HEK293 (cell line): ENCODE measurements around the gene BICRA.
A peak's percentile ranks its signal among the peaks of the same experiment; 100 is the strongest.
"Not testable (repeated sequence)": the region's sequence is repeated elsewhere in the genome, so short reads cannot be mapped to it uniquely, and the experiment has no call there.

Source experiments
- CTCF ChIA-PET: fragments of 350-600 bp; formaldehyde crosslinking; extraction: SDS; loops from one replicate; lab custom pipeline; 2021; ENCODE audit warnings: antibody characterized with exemption; lab: Yijun Ruan, JAX
- POLR2A ChIA-PET: fragments of 300-600 bp; formaldehyde crosslinking; extraction: SDS; loops from one replicate; lab custom pipeline; 2020; ENCODE audit warnings: antibody characterized with exemption, inconsistent platforms; lab: Yijun Ruan, JAX
- H3K27ac ChIP-seq: fragments of 200-500 bp; sonication (Bioruptor generic); 2 replicates; pipeline ENCODE4 v1.5.1; 2014; ENCODE audit warnings: low read depth, low read length, control low read depth, inconsistent platforms; ENCODE audit errors: extremely low read depth
- H3K36me3 ChIP-seq, 2 experiments: fragments of 200-500 bp in 1 of 2; sonication (Bioruptor generic) in 1 of 2; 1 replicate in 1 of 2; 2 replicates in 1 of 2; pipeline ENCODE4 v1.5.1; 2014 to 2017; ENCODE audit warnings: inconsistent platforms in 2 of 2, low read length in 2 of 2; ENCODE audit not compliant: control insufficient read depth in 2 of 2, insufficient read depth in 1 of 2
- H3K4me1 ChIP-seq: fragments of 200-500 bp; sonication (Bioruptor generic); 2 replicates; pipeline ENCODE4 v1.5.1; 2014; ENCODE audit warnings: mild to moderate bottlenecking, low read length, inconsistent platforms; ENCODE audit not compliant: control insufficient read depth, insufficient read depth
- H3K4me3 ChIP-seq: 2 replicates; pipeline ENCODE4 v1.5.1; 2011; ENCODE audit warnings: low read depth, mild to moderate bottlenecking, control low read depth, low read length, moderate library complexity
- H3K9me3 ChIP-seq: fragments of 200-500 bp; sonication (Bioruptor generic); 2 replicates; pipeline ENCODE4 v1.5.1; 2014; ENCODE audit warnings: low read depth, low read length, inconsistent platforms; ENCODE audit not compliant: control insufficient read depth, insufficient read depth
- MZF1 ChIP-seq: fragments of 450-650 bp; formaldehyde crosslinking; IDR thresholded peaks from 2 replicates; pipeline ENCODE4 v1.5.1; 2017; ENCODE audit warnings: missing biosample characterization, missing genetic modification characterization, borderline replicate concordance
- RBAK ChIP-seq: fragments of 450-650 bp; formaldehyde crosslinking; IDR thresholded peaks from 2 replicates; pipeline ENCODE4 v1.5.1; 2016; ENCODE audit warnings: missing biosample characterization, missing genetic modification characterization
- SP3 ChIP-seq: fragments of 450-650 bp; formaldehyde crosslinking; IDR thresholded peaks from 2 replicates; pipeline ENCODE4 v1.5.1; 2016; ENCODE audit warnings: missing biosample characterization, missing genetic modification characterization
- ZBTB8A ChIP-seq: fragments of 450-650 bp; formaldehyde crosslinking; IDR thresholded peaks from 2 replicates; pipeline ENCODE4 v1.5.1; 2016; ENCODE audit warnings: missing biosample characterization, missing genetic modification characterization
- ZFP37 ChIP-seq: fragments of 450-650 bp; formaldehyde crosslinking; IDR thresholded peaks from 2 replicates; pipeline ENCODE4 v1.5.1; 2016; ENCODE audit warnings: missing biosample characterization, missing genetic modification characterization
- ZNF140 ChIP-seq: fragments of 450-650 bp; formaldehyde crosslinking; IDR thresholded peaks from 2 replicates; pipeline ENCODE4 v1.5.1; 2016; ENCODE audit warnings: missing biosample characterization, missing genetic modification characterization
- ZNF266 ChIP-seq: fragments of 450-650 bp; formaldehyde crosslinking; IDR thresholded peaks from 2 replicates; pipeline ENCODE4 v1.5.1; 2016; ENCODE audit warnings: missing biosample characterization, missing genetic modification characterization, low read depth
- ZNF394 ChIP-seq: fragments of 450-650 bp; formaldehyde crosslinking; IDR thresholded peaks from 2 replicates; pipeline ENCODE4 v1.5.1; 2016; ENCODE audit warnings: missing biosample characterization, missing genetic modification characterization, mild to moderate bottlenecking, moderate library complexity, borderline replicate concordance
- ZNF404 ChIP-seq: fragments of 450-650 bp; formaldehyde crosslinking; IDR thresholded peaks from 2 replicates; pipeline ENCODE4 v1.5.1; 2017; ENCODE audit warnings: missing biosample characterization, missing genetic modification characterization
- ZNF426 ChIP-seq: fragments of 450-650 bp; formaldehyde crosslinking; IDR thresholded peaks from 2 replicates; pipeline ENCODE4 v1.5.1; 2017; ENCODE audit warnings: missing biosample characterization, missing genetic modification characterization, mild to moderate bottlenecking, inconsistent platforms, moderate library complexity
- ZNF433 ChIP-seq: fragments of 450-650 bp; formaldehyde crosslinking; IDR thresholded peaks from 2 replicates; pipeline ENCODE4 v1.5.1; 2016; ENCODE audit warnings: missing biosample characterization, missing genetic modification characterization, low read depth
- ZNF555 ChIP-seq: fragments of 450-650 bp; formaldehyde crosslinking; conservative IDR thresholded peaks from 2 replicates; pipeline ENCODE4 v1.5.1; 2017; ENCODE audit warnings: missing biosample characterization, mild to moderate bottlenecking, missing genetic modification characterization, inconsistent platforms
- ZNF560 ChIP-seq: fragments of 450-650 bp; formaldehyde crosslinking; IDR thresholded peaks from 2 replicates; pipeline ENCODE4 v1.5.1; 2017; ENCODE audit warnings: missing biosample characterization, missing genetic modification characterization, borderline replicate concordance
- ZNF623 ChIP-seq: fragments of 450-650 bp; formaldehyde crosslinking; IDR thresholded peaks from 2 replicates; pipeline ENCODE4 v1.5.1; 2016; ENCODE audit warnings: missing biosample characterization, missing genetic modification characterization
- ZNF629 ChIP-seq: fragments of 450-650 bp; formaldehyde crosslinking; IDR thresholded peaks from 2 replicates; pipeline ENCODE4 v1.5.1; 2017; ENCODE audit warnings: missing biosample characterization, missing genetic modification characterization
- ZNF654 ChIP-seq: fragments of 450-650 bp; formaldehyde crosslinking; IDR thresholded peaks from 2 replicates; pipeline ENCODE4 v1.5.1; 2016; ENCODE audit warnings: low read depth, missing biosample characterization, missing genetic modification characterization
- ZNF664 ChIP-seq: fragments of 450-650 bp; formaldehyde crosslinking; IDR thresholded peaks from 2 replicates; pipeline ENCODE4 v1.5.1; 2016; ENCODE audit warnings: missing biosample characterization, missing genetic modification characterization
- ZNF791 ChIP-seq: fragments of 450-650 bp; formaldehyde crosslinking; IDR thresholded peaks from 2 replicates; pipeline ENCODE4 v1.5.1; 2016; ENCODE audit warnings: missing biosample characterization, missing genetic modification characterization
- ZXDB ChIP-seq: fragments of 450-650 bp; formaldehyde crosslinking; IDR thresholded peaks from 2 replicates; pipeline ENCODE4 v1.5.1; 2016; ENCODE audit warnings: missing biosample characterization, missing genetic modification characterization
- TF ChIP-seq, protein P1 (sequence below): fragments of 450-650 bp; formaldehyde crosslinking; conservative IDR thresholded peaks from 2 replicates; pipeline ENCODE4 v1.5.1; 2016; ENCODE audit warnings: low read depth, missing biosample characterization, missing genetic modification characterization
- TF ChIP-seq, protein P2 (sequence below): fragments of 450-650 bp; formaldehyde crosslinking; IDR thresholded peaks from 2 replicates; pipeline ENCODE4 v1.5.1; 2016; ENCODE audit warnings: missing biosample characterization, missing genetic modification characterization
- TF ChIP-seq, protein P3 (sequence below): fragments of 450-650 bp; formaldehyde crosslinking; IDR thresholded peaks from 2 replicates; pipeline ENCODE4 v1.5.1; 2016; ENCODE audit warnings: missing biosample characterization, missing genetic modification characterization
- TF ChIP-seq, protein P4 (sequence below): fragments of 450-650 bp; formaldehyde crosslinking; IDR thresholded peaks from 2 replicates; pipeline ENCODE4 v1.5.1; 2016; ENCODE audit warnings: missing biosample characterization, missing genetic modification characterization

The BICRA gene

GRCh38 chr19:47583161-47583560 is 25.8 kb upstream of the BICRA start:
- ChIA-PET CTCF (interaction anchor here (0.6 to 1.1 kb wide), 3 partner anchors 68 to 108 kb away, joined by 3 to 5 read pairs (median 4); partner anchors contain the start of gene NAPA), POLR2A (interaction anchor here (1.8 kb wide), 1 partner anchor 17 kb away, joined by 6 read pairs; no protein-coding TSS in a partner anchor)
- H3K27ac ChIP-seq, H3K4me1 ChIP-seq, H3K9me3 ChIP-seq, H3K4me3 ChIP-seq, H3K36me3 ChIP-seq: not testable (repeated sequence)
- peak; percentile 59; the same call in 1 of the 2 replicates for TF ChIP-seq ZBTB8A
- 0 out of 2 replicates have a peak, but pooled peaks have one; percentile 32 for TF ChIP-seq RBAK
- TF ChIP-seq, protein P1, sequence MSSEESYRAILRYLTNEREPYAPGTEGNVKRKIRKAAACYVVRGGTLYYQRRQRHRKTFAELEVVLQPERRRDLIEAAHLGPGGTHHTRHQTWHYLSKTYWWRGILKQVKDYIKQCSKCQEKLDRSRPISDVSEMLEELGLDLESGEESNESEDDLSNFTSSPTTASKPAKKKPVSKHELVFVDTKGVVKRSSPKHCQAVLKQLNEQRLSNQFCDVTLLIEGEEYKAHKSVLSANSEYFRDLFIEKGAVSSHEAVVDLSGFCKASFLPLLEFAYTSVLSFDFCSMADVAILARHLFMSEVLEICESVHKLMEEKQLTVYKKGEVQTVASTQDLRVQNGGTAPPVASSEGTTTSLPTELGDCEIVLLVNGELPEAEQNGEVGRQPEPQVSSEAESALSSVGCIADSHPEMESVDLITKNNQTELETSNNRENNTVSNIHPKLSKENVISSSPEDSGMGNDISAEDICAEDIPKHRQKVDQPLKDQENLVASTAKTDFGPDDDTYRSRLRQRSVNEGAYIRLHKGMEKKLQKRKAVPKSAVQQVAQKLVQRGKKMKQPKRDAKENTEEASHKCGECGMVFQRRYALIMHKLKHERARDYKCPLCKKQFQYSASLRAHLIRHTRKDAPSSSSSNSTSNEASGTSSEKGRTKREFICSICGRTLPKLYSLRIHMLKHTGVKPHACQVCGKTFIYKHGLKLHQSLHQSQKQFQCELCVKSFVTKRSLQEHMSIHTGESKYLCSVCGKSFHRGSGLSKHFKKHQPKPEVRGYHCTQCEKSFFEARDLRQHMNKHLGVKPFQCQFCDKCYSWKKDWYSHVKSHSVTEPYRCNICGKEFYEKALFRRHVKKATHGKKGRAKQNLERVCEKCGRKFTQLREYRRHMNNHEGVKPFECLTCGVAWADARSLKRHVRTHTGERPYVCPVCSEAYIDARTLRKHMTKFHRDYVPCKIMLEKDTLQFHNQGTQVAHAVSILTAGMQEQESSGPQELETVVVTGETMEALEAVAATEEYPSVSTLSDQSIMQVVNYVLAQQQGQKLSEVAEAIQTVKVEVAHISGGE (tag by site-specific recombination) = peak; percentile 63
- TF ChIP-seq ZNF266 (tag by site-specific recombination) = peak; percentile 67
- TF ChIP-seq SP3 (tag by site-specific recombination) = peak; percentile 40; the same call in 1 of the 2 replicates
- 0 out of 2 replicates have a peak, but pooled peaks have one; percentile 13 for TF ChIP-seq ZNF654 (tag by site-specific recombination)
- TF ChIP-seq, protein P2, sequence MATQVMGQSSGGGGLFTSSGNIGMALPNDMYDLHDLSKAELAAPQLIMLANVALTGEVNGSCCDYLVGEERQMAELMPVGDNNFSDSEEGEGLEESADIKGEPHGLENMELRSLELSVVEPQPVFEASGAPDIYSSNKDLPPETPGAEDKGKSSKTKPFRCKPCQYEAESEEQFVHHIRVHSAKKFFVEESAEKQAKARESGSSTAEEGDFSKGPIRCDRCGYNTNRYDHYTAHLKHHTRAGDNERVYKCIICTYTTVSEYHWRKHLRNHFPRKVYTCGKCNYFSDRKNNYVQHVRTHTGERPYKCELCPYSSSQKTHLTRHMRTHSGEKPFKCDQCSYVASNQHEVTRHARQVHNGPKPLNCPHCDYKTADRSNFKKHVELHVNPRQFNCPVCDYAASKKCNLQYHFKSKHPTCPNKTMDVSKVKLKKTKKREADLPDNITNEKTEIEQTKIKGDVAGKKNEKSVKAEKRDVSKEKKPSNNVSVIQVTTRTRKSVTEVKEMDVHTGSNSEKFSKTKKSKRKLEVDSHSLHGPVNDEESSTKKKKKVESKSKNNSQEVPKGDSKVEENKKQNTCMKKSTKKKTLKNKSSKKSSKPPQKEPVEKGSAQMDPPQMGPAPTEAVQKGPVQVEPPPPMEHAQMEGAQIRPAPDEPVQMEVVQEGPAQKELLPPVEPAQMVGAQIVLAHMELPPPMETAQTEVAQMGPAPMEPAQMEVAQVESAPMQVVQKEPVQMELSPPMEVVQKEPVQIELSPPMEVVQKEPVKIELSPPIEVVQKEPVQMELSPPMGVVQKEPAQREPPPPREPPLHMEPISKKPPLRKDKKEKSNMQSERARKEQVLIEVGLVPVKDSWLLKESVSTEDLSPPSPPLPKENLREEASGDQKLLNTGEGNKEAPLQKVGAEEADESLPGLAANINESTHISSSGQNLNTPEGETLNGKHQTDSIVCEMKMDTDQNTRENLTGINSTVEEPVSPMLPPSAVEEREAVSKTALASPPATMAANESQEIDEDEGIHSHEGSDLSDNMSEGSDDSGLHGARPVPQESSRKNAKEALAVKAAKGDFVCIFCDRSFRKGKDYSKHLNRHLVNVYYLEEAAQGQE (tag by site-specific recombination) = 0 out of 2 replicates have a peak, but pooled peaks have one; percentile 33
- TF ChIP-seq ZFP37 (tag by site-specific recombination) = 0 out of 2 replicates have a peak, but pooled peaks have one; percentile 41
- peak; percentile 61 for TF ChIP-seq ZNF623 (tag by site-specific recombination)
- TF ChIP-seq ZNF555 (tag by site-specific recombination) = peak; percentile 39
- peak; percentile 85; the same call in 1 of the 2 replicates for TF ChIP-seq ZNF394 (tag by site-specific recombination)
- TF ChIP-seq ZNF560 (tag by site-specific recombination) = peak; percentile 65; the same call in 1 of the 2 replicates
- TF ChIP-seq ZNF791 (tag by site-specific recombination) = 0 out of 2 replicates have a peak, but pooled peaks have one; percentile 64
- TF ChIP-seq ZNF664 (tag by site-specific recombination) = peak; percentile 71
- TF ChIP-seq ZNF433 (tag by site-specific recombination) = peak; percentile 43; the same call in 1 of the 2 replicates
- peak; percentile 40 for TF ChIP-seq ZNF426 (tag by site-specific recombination)
- TF ChIP-seq ZXDB (tag by site-specific recombination) = peak; percentile 50; the same call in 1 of the 2 replicates
- TF ChIP-seq, protein P3, sequence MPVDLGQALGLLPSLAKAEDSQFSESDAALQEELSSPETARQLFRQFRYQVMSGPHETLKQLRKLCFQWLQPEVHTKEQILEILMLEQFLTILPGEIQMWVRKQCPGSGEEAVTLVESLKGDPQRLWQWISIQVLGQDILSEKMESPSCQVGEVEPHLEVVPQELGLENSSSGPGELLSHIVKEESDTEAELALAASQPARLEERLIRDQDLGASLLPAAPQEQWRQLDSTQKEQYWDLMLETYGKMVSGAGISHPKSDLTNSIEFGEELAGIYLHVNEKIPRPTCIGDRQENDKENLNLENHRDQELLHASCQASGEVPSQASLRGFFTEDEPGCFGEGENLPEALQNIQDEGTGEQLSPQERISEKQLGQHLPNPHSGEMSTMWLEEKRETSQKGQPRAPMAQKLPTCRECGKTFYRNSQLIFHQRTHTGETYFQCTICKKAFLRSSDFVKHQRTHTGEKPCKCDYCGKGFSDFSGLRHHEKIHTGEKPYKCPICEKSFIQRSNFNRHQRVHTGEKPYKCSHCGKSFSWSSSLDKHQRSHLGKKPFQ (tag by site-specific recombination) = peak; percentile 18; the same call in 1 of the 2 replicates
- peak; percentile 27; the same call in 1 of the 2 replicates for TF ChIP-seq ZNF629
- TF ChIP-seq ZNF140 (tag by site-specific recombination) = peak; percentile 71; the same call in 1 of the 2 replicates
- peak; percentile 35; the same call in 1 of the 2 replicates for TF ChIP-seq MZF1
- TF ChIP-seq ZNF404 (tag by site-specific recombination) = peak; percentile 77; the same call in 1 of the 2 replicates
- TF ChIP-seq, protein P4, sequence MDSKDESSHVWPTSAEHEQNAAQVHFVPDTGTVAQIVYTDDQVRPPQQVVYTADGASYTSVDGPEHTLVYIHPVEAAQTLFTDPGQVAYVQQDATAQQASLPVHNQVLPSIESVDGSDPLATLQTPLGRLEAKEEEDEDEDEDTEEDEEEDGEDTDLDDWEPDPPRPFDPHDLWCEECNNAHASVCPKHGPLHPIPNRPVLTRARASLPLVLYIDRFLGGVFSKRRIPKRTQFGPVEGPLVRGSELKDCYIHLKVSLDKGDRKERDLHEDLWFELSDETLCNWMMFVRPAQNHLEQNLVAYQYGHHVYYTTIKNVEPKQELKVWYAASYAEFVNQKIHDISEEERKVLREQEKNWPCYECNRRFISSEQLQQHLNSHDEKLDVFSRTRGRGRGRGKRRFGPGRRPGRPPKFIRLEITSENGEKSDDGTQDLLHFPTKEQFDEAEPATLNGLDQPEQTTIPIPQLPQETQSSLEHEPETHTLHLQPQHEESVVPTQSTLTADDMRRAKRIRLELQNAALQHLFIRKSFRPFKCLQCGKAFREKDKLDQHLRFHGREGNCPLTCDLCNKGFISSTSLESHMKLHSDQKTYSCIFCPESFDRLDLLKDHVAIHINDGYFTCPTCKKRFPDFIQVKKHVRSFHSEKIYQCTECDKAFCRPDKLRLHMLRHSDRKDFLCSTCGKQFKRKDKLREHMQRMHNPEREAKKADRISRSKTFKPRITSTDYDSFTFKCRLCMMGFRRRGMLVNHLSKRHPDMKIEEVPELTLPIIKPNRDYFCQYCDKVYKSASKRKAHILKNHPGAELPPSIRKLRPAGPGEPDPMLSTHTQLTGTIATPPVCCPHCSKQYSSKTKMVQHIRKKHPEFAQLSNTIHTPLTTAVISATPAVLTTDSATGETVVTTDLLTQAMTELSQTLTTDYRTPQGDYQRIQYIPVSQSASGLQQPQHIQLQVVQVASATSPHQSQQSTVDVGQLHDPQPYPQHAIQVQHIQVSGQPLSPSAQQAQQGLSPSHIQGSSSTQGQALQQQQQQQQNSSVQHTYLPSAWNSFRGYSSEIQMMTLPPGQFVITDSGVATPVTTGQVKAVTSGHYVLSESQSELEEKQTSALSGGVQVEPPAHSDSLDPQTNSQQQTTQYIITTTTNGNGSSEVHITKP (tag by site-specific recombination) = 0 out of 2 replicates have a peak, but pooled peaks have one; percentile 36
